ENCODE results near the gene TMC1.

Gene TMC1

GRCh38 chr9:72648324-72649126 lies 127.1 kb downstream of the TMC1 start:
- Mint-ChIP-seq H3K9me3 (ENCODE audit: low read depth) (no peaks in the 10 kb centered on the region), H3K27ac (no peak overlapping the region), H3K4me1 (ENCODE audit: low read depth) (no peaks in the 10 kb centered on the region), H3K27me3 (peaks cover 9% of the 10 kb centered on the region), H3K36me3 (no peaks in the 10 kb centered on the region), H3K4me3 (no peak overlapping the region)

DNA sequence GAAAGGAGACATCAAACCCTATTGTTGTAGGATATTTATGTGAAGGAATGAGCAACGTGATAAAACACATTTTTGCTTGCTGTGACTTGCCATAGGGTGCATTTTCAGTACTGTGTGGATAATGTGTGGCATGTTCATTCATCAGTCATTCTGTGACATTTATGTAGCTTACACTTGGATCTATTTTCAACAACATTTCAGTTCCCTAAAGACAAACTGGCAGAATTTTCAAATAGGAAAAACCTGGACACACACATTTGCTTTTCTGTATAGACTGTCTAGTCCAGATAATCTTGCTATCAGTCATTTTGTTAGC lies 127.7 kb downstream of the TMC1 start:
- Mint-ChIP-seq H3K27me3 (peaks cover 8% of the 10 kb centered on the region), H3K27ac (no peak overlapping the region), H3K4me3 (no peak overlapping the region), H3K4me1 (ENCODE audit: low read depth) (no peaks in the 10 kb centered on the region), H3K36me3 (no peaks in the 10 kb centered on the region), H3K9me3 (ENCODE audit: low read depth) (no peaks in the 10 kb centered on the region)

GRCh38 chr9:72650206-72650605 lies 128.8 kb downstream of the TMC1 start:
- Mint-ChIP-seq H3K27me3 (peaks cover 10% of the 10 kb centered on the region), H3K27ac (no peak overlapping the region), H3K36me3 (no peaks in the 10 kb centered on the region), H3K9me3 (ENCODE audit: low read depth) (no peaks in the 10 kb centered on the region), H3K4me1 (ENCODE audit: low read depth) (no peaks in the 10 kb centered on the region), H3K4me3 (no peak overlapping the region)

DNA sequence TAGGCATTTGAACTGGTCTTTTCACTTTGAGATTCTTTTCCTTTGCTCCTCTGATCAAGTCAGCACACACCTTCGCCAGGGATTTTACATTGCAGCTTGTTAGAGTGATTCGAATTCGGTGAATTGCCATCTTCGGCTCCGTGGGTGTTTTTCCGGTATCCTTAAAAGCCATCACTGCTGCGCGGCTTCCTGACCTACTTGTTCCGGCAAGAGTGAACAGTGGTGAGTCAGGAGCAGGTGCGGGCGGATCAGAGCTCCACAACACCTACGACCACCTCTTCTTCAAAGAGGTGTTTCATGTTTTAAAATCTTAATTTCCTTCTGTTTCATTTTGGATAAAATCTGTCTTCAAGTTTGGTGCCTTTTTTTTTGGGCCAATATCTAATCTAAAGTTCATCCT lies 134.6 kb downstream of the TMC1 start:
- Mint-ChIP-seq H3K36me3 (no peaks in the 10 kb centered on the region), H3K4me1 (ENCODE audit: low read depth) (no peaks in the 10 kb centered on the region), H3K9me3 (ENCODE audit: low read depth) (no peaks in the 10 kb centered on the region), H3K27me3 (peaks cover 10% of the 10 kb centered on the region), H3K27ac (no peak overlapping the region), H3K4me3 (no peak overlapping the region)

- Mint-ChIP-seq H3K4me3 (no peak overlapping the region), H3K9me3 (ENCODE audit: low read depth) (no peaks in the 10 kb centered on the region), H3K36me3 (no peaks in the 10 kb centered on the region), H3K27ac (no peak overlapping the region), H3K27me3 (peaks cover 10% of the 10 kb centered on the region), H3K4me1 (ENCODE audit: low read depth) (no peaks in the 10 kb centered on the region)
These were observed 135.6 kb downstream of the TMC1 start for GRCh38 chr9:72657023-72657422.

DNA sequence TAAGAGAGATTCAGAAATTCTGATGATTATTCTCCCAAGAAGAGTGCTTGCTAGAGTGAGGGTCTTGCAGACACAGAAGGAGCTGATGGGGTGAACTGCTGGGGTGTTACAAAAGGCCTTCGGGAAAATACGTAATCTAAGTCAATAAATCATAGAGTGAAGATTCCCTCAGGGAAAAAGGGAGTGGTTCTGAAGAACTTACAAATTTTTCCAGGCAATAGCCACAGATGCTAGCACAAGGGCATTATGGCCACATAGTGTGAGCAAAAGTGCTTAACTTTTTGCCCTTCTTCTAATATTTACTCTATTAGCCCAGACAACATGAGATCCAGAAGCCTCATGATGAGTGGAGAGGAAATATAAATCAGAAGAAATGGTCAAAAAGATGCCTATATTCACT lies 137.3 kb downstream of the TMC1 start:
- no peaks in the 10 kb centered on the region for H3K4me1 Mint-ChIP-seq (ENCODE audit: low read depth)
- H3K27me3 Mint-ChIP-seq = peaks cover 10% of the 10 kb centered on the region
- no peak overlapping the region for H3K27ac Mint-ChIP-seq
- no peaks in the 10 kb centered on the region for H3K9me3 Mint-ChIP-seq (ENCODE audit: low read depth)
- no peaks in the 10 kb centered on the region for H3K36me3 Mint-ChIP-seq
- H3K4me3 Mint-ChIP-seq = no peak overlapping the region

DNA sequence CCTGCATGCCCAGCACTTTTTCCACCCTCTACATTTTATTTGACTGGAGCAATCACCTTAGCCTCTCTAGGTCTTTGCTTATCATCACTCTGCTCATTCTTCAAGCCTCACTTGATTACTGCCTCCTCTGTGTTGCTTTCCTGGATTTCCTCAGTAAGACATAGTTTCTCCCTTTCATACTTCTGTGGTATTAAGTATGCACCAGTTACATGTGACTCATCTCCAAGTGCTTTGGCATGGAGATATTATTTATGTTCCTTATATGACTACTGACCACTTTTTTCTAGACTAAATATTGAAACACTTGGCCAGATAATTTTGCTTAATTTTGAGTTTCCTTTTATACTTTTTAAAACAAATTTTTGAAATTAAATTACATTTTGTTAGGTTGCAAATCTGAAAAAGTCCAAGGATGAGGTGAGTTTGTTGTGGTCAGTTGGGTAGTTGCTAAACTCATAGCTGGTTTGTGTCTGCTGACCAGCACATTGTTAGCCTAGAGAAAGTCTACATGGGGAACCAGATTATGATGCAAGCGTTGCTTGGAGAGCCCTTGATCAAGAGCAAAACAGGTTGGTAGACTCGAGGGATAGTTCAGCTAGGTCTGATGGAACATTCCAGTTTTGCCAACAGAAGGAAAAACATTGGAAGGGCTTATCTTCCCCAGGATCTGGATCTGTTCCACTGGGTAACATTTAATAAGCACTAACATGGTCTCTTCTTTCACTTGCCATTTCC lies 140.2 kb downstream of the TMC1 start:
- H3K27me3 Mint-ChIP-seq = peaks cover 8% of the 10 kb centered on the region
- H3K4me3 Mint-ChIP-seq = no peak overlapping the region
- no peak overlapping the region for H3K27ac Mint-ChIP-seq
- no peaks in the 10 kb centered on the region for H3K9me3 Mint-ChIP-seq (ENCODE audit: low read depth)
- H3K4me1 Mint-ChIP-seq (ENCODE audit: low read depth) = no peaks in the 10 kb centered on the region
- no peaks in the 10 kb centered on the region for H3K36me3 Mint-ChIP-seq

DNA sequence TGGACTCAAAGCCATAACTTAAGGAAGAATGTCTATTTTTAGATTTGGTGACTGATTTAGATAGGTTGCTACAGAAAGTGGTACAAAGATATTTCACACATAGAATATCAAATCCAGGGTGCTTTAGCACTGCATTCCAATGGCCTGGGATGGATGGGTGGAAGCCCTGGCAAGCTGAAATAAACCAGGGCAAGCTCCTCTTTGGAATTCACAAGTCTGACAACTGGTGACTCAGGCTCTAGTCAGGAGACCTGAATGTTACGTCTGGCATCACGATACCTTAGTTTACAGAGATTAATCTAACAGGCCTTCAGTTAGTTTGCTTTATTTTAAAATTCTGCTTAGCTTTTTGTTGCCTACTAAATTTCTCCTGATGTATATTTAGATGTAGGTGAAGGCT lies 144.0 kb downstream of the TMC1 start:
- Mint-ChIP-seq H3K9me3 (ENCODE audit: low read depth) (no peaks in the 10 kb centered on the region), H3K36me3 (no peaks in the 10 kb centered on the region), H3K4me1 (ENCODE audit: low read depth) (no peaks in the 10 kb centered on the region), H3K27me3 (peaks cover 12% of the 10 kb centered on the region), H3K27ac (no peak overlapping the region), H3K4me3 (no peak overlapping the region)

- H3K27me3 Mint-ChIP-seq = peaks cover 12% of the 10 kb centered on the region
These were observed 145.8 kb downstream of the TMC1 start for GRCh38 chr9:72667181-72667580.

DNA sequence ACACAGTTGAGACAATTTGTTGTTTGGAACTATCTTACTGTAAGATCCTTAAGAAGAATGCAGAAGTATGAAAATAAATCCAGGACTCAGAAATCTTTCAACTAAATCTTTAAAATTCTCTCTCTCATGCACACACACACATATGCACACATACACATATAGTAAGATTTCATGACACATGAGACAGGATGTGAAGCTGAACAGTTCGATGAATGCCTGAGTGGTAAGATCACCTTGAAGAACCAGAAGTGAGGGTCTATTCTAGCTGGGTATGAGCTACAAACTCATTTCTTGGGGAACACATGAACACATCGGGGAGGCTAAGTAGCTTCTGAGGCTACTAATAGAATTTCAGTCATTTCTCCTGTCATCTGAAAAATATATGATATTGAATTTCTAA lies 153.6 kb downstream of the TMC1 start:
- Mint-ChIP-seq H3K27ac (no peak overlapping the region), H3K9me3 (ENCODE audit: low read depth) (no peaks in the 10 kb centered on the region), H3K4me1 (ENCODE audit: low read depth) (no peaks in the 10 kb centered on the region), H3K36me3 (no peaks in the 10 kb centered on the region), H3K27me3 (no peaks in the 10 kb centered on the region), H3K4me3 (no peak overlapping the region)

More at GRCh38 chr9:72667181-72667580, 145.8 kb downstream of the TMC1 start:
- no peak overlapping the region for H3K4me3 Mint-ChIP-seq
- no peak overlapping the region for H3K27ac Mint-ChIP-seq
- H3K4me1 Mint-ChIP-seq (ENCODE audit: low read depth) = no peaks in the 10 kb centered on the region
- no peaks in the 10 kb centered on the region for H3K36me3 Mint-ChIP-seq
- no peaks in the 10 kb centered on the region for H3K9me3 Mint-ChIP-seq (ENCODE audit: low read depth)

- Mint-ChIP-seq H3K27me3 (peaks cover 2% of the 10 kb centered on the region), H3K4me3 (no peak overlapping the region), H3K27ac (no peak overlapping the region), H3K4me1 (ENCODE audit: low read depth) (no peaks in the 10 kb centered on the region), H3K9me3 (ENCODE audit: low read depth) (no peaks in the 10 kb centered on the region), H3K36me3 (no peaks in the 10 kb centered on the region)
These were observed 154.2 kb downstream of the TMC1 start for GRCh38 chr9:72675586-72675985.

- Mint-ChIP-seq H3K36me3 (no peaks in the 10 kb centered on the region), H3K9me3 (ENCODE audit: low read depth) (no peaks in the 10 kb centered on the region), H3K4me1 (ENCODE audit: low read depth) (no peaks in the 10 kb centered on the region), H3K27me3 (peaks cover 5% of the 10 kb centered on the region), H3K27ac (no peak overlapping the region), H3K4me3 (no peak overlapping the region)
These were observed 159.3 kb downstream of the TMC1 start for GRCh38 chr9:72680593-72681282.

- Mint-ChIP-seq H3K27me3 (peaks cover 9% of the 10 kb centered on the region), H3K27ac (no peak overlapping the region), H3K4me1 (ENCODE audit: low read depth) (no peaks in the 10 kb centered on the region), H3K36me3 (no peaks in the 10 kb centered on the region), H3K9me3 (ENCODE audit: low read depth) (no peaks in the 10 kb centered on the region), H3K4me3 (no peak overlapping the region)
These were observed 159.8 kb downstream of the TMC1 start for GRCh38 chr9:72681283-72681630.

DNA sequence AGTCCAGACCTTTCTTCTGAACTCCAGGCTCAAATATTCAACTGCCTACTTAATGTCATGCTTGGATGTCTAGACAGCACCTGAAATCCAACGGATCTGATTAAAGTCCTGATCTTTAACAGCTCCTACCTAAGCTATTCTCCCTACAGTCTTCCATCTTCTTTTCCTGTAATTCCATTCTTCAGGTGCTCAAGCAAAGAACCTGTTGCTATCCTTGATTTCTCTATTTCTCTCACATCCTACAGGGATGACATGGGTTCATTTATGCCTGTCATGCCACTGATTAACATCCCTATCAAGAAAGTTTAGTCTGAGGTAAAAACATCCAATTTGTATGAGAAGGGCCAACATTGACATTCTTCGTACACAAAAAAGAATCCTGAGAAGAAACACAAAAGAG lies 163.2 kb downstream of the TMC1 start:
- Mint-ChIP-seq H3K4me3 (no peak overlapping the region), H3K36me3 (no peaks in the 10 kb centered on the region), H3K9me3 (ENCODE audit: low read depth) (no peaks in the 10 kb centered on the region), H3K4me1 (ENCODE audit: low read depth) (no peaks in the 10 kb centered on the region), H3K27ac (no peak overlapping the region), H3K27me3 (peaks cover 12% of the 10 kb centered on the region)

- no peaks in the 10 kb centered on the region for H3K36me3 Mint-ChIP-seq
These were observed 164.5 kb downstream of the TMC1 start for GRCh38 chr9:72685911-72686310.

More at GRCh38 chr9:72685911-72686310, 164.5 kb downstream of the TMC1 start:
- Mint-ChIP-seq H3K27ac (no peak overlapping the region), H3K27me3 (peaks cover 11% of the 10 kb centered on the region), H3K9me3 (ENCODE audit: low read depth) (no peaks in the 10 kb centered on the region), H3K4me3 (no peak overlapping the region), H3K4me1 (ENCODE audit: low read depth) (no peaks in the 10 kb centered on the region)
